ENCODE data around the gene RNF223. TPM values are rescaled to one million over a fixed set of nuclear protein-coding genes. Genes with fewer than 3 reads are reported as not detected.
A peak's percentile ranks its signal among the peaks of the same experiment; 100 is the strongest.
"Not testable (repeated sequence)": the region's sequence is repeated elsewhere in the genome, so short reads cannot be mapped to it uniquely, and the experiment has no call there.

The RNF223 gene
- total and polyA plus RNA-seq, 7 donors: not detected

- no peak for TF ChIP-seq CTCF (IDR thresholded peaks at IDR 0.05)
- H3K27ac ChIP-seq: no peak overlapping the region
- no peaks in the 10 kb centered on the region for H3K9me3 ChIP-seq
- no peak overlapping the region for H3K4me3 ChIP-seq
- ATAC-seq (no peak), DNase-seq (peak; percentile 13 to 46)
- WGBS, 3 donors: 86 to 89% (median 88%) methylated on average over 45 to 52 of the region's 52 CpGs
- H3K36me3 ChIP-seq (ENCODE audit: insufficient read depth in 1 of 2, low read depth in 1 of 2): no peaks in the 10 kb centered on the region
- no peaks in the 10 kb centered on the region for H3K27me3 ChIP-seq (ENCODE audit: insufficient read depth in 3 of 3, low read length in 2 of 3)
- H3K4me1 ChIP-seq: peaks cover 6% of the 10 kb centered on the region
- intact Hi-C loops (cut with DNase I): no loop called here
These were observed 7.5 kb upstream of the RNF223 start for GRCh38 chr1:1081311-1082238.

- intact Hi-C loops (cut with DNase I): no loop called here
These were observed 6.8 kb upstream of the RNF223 start for GRCh38 chr1:1080951-1081310.

GRCh38 chr1:1080122-1080757 is 6.1 kb upstream of the RNF223 start:
- intact Hi-C loops (cut with DNase I): no loop called here
- H3K27me3 ChIP-seq (ENCODE audit: insufficient read depth in 3 of 3, low read length in 2 of 3): peaks cover 0 to 2% (median 1%) of the 10 kb centered on the region in 3 donors
- peaks cover 6% of the 10 kb centered on the region for H3K4me1 ChIP-seq
- DNase-seq: peak; percentile 45 to 71
- H3K4me3 ChIP-seq: peak overlapping the region; percentile 53
- no peak for TF ChIP-seq CTCF (IDR thresholded peaks at IDR 0.05)
- ATAC-seq: peak; percentile 75 to 92 (median 82)
- no peak overlapping the region for H3K27ac ChIP-seq
- no peaks in the 10 kb centered on the region for H3K9me3 ChIP-seq
- H3K36me3 ChIP-seq (ENCODE audit: insufficient read depth in 1 of 2, low read depth in 1 of 2): no peaks in the 10 kb centered on the region
- 1 to 4% (median 1%) methylated on average over 16 to 20 of the region's 23 CpGs for WGBS, 3 donors

More at GRCh38 chr1:1080951-1081310, 6.8 kb upstream of the RNF223 start:
- Histone ChIP-seq H3K4me1 (peaks cover 6% of the 10 kb centered on the region), H3K9me3 (no peaks in the 10 kb centered on the region), H3K36me3 (ENCODE audit: insufficient read depth in 1 of 2, low read depth in 1 of 2) (no peaks in the 10 kb centered on the region), H3K4me3 (no peak overlapping the region), H3K27ac (no peak overlapping the region), H3K27me3 (ENCODE audit: insufficient read depth in 3 of 3, low read length in 2 of 3) (no peaks in the 10 kb centered on the region)
- WGBS, 3 donors: 41 to 58% (median 53%) methylated on average over 7 to 9 of the region's 9 CpGs
- no peak for TF ChIP-seq CTCF (IDR thresholded peaks at IDR 0.05)
- DNase-seq: peak in 1 of 2 donors; percentile 39
- no peak for ATAC-seq

GRCh38 chr1:1079408-1080121 is 5.5 kb upstream of the RNF223 start:
- H3K27me3 ChIP-seq (ENCODE audit: insufficient read depth in 3 of 3, low read length in 2 of 3): peaks cover 0 to 8% (median 8%) of the 10 kb centered on the region in 3 donors
- H3K27ac ChIP-seq: no peak overlapping the region
- H3K9me3 ChIP-seq: no peaks in the 10 kb centered on the region
- ATAC-seq (peak; percentile 51 to 73 (median 60)), DNase-seq (peak; percentile 48 to 65)
- intact Hi-C loops (cut with DNase I): no loop called here
- peaks cover 6% of the 10 kb centered on the region for H3K4me1 ChIP-seq
- H3K4me3 ChIP-seq: peak overlapping the region; percentile 53
- 1% methylated on average over 31 to 38 of the region's 38 CpGs for WGBS, 3 donors
- TF ChIP-seq CTCF (IDR thresholded peaks at IDR 0.05): no peak
- H3K36me3 ChIP-seq (ENCODE audit: insufficient read depth in 1 of 2, low read depth in 1 of 2): no peaks in the 10 kb centered on the region

- intact Hi-C loops (cut with DNase I); ATAC-seq; H3K27ac ChIP-seq; DNase-seq; H3K9me3 ChIP-seq; H3K4me1 ChIP-seq; H3K36me3 ChIP-seq (ENCODE audit: insufficient read depth in 1 of 2, low read depth in 1 of 2); H3K4me3 ChIP-seq: not testable (repeated sequence)
- 30 to 71% methylated on average over 2 to 5 of the region's 21 CpGs; no CpG with 5 or more reads in 1 of the 3 donors for WGBS, 3 donors
- H3K27me3 ChIP-seq (ENCODE audit: insufficient read depth in 3 of 3, low read length in 2 of 3): peaks cover 0 to 30% (median 8%) of the 10 kb centered on the region in 3 donors
These were observed 3.3 kb upstream of the RNF223 start for GRCh38 chr1:1077396-1077795.
